ENCODE results near the gene LRMDA.
"Not testable (repeated sequence)": the region's sequence is repeated elsewhere in the genome, so short reads cannot be mapped to it uniquely, and the experiment has no call there.

LRMDA gene

GRCh38 chr10:75511011-75511410, 79.6 kb downstream of the LRMDA start:
- no peak overlapping the region for H3K4me3 ChIP-seq (ENCODE audit: low read length)
- no peak for TF ChIP-seq CTCF (conservative IDR thresholded peaks at IDR 0.05; ENCODE audit: low read depth, low read length)
- DNase-seq (ENCODE audit: low read depth), result no peak

GRCh38 chr10:75512203-75512933, 80.9 kb downstream of the LRMDA start:
- no peak overlapping the region for H3K4me3 ChIP-seq (ENCODE audit: low read length)
- no peak for TF ChIP-seq CTCF (conservative IDR thresholded peaks at IDR 0.05; ENCODE audit: low read depth, low read length)
- DNase-seq (ENCODE audit: low read depth), result no peak

GRCh38 chr10:75513292-75513885, 82.0 kb downstream of the LRMDA start:
- no peak for DNase-seq (ENCODE audit: low read depth)
- no peak for TF ChIP-seq CTCF (conservative IDR thresholded peaks at IDR 0.05; ENCODE audit: low read depth, low read length)

GRCh38 chr10:75514830-75515229, 83.4 kb downstream of the LRMDA start:
- no peak for TF ChIP-seq CTCF (conservative IDR thresholded peaks at IDR 0.05; ENCODE audit: low read depth, low read length)
- no peak overlapping the region for H3K4me3 ChIP-seq (ENCODE audit: low read length)
- DNase-seq (ENCODE audit: low read depth), result no peak

More at GRCh38 chr10:75513292-75513885, 82.0 kb downstream of the LRMDA start:
- H3K4me3 ChIP-seq (ENCODE audit: low read length), result no peak overlapping the region

GRCh38 chr10:75516154-75516553, 84.7 kb downstream of the LRMDA start:
- not testable (repeated sequence) for DNase-seq (ENCODE audit: low read depth); H3K4me3 ChIP-seq (ENCODE audit: low read length)

GRCh38 chr10:75519213-75519612, 87.8 kb downstream of the LRMDA start:
- DNase-seq (ENCODE audit: low read depth); H3K4me3 ChIP-seq (ENCODE audit: low read length): not testable (repeated sequence)

GRCh38 chr10:75521194-75521829, 89.9 kb downstream of the LRMDA start:
- DNase-seq (ENCODE audit: low read depth); H3K4me3 ChIP-seq (ENCODE audit: low read length): not testable (repeated sequence)

GRCh38 chr10:75525067-75525466, 93.6 kb downstream of the LRMDA start:
- TF ChIP-seq CTCF (conservative IDR thresholded peaks at IDR 0.05; ENCODE audit: low read depth, low read length), result no peak
- DNase-seq (ENCODE audit: low read depth), result no peak
- H3K4me3 ChIP-seq (ENCODE audit: low read length), result no peak overlapping the region
